Measurements from ENCODE around the gene KLF7. TPM values are rescaled to one million over a fixed set of nuclear protein-coding genes. Genes with fewer than 3 reads are reported as not detected.

Gene KLF7
- polyA plus RNA-seq, 2 of the 4 experiments (the other 2 are of a cell fraction): 17.8 to 29.8 TPM

DNA sequence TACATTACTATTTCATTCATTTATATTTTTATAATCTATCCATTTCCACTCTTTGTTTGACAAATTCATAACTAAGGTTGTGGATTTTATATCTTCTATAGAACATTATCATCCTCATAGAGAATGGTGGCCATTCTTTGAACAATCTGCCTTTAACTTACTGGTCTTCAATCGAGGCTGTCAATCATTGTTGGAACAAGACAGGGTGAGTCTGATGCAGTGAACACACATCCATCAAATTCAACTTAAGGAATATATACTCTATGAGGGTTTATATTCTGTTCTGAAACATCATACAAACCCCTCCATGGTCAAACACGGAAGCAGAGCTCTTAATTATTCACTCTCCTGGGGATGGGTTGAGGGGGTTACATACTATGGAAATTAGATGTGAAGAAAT, 28.3 kb upstream of the KLF7 start:
- no peak overlapping the region for H3K4me3 ChIP-seq
- H3K9me3 ChIP-seq: no peaks in the 10 kb centered on the region
- H3K27ac ChIP-seq: no peak overlapping the region
- TF ChIP-seq KDM5A (IDR thresholded peaks at IDR 0.05) (no peak), BHLHE40 (IDR thresholded peaks at IDR 0.05; ENCODE audit: low read depth, low read length) (no peak), NR3C1 (IDR thresholded peaks at IDR 0.05) (no peak), RNF2 (IDR thresholded peaks at IDR 0.05; ENCODE audit: borderline replicate concordance, low read depth) (no peak), USF2 (IDR thresholded peaks at IDR 0.05) (no peak)
- WGBS (ENCODE audit: missing lambda C conversion rate): 31% methylated on average over 2 of the region's 2 CpGs
- DNase-seq (ENCODE audit: low read depth in 1 of 2, low spot score in 1 of 2) (no peak), FAIRE-seq (no peak), ATAC-seq (no peak)
- peaks cover 2% of the 10 kb centered on the region; the same call in 1 of the 3 replicates for H3K4me1 ChIP-seq
- ChIA-PET CTCF (no interaction called here), POLR2A (no interaction called here)
- no peak overlapping the region for H3K4me2 ChIP-seq

- Histone ChIP-seq H3K27ac (no peak overlapping the region), H3K4me3 (no peak overlapping the region), H3K4me1 (peaks cover 21% of the 10 kb centered on the region), H3K4me2 (no peak overlapping the region), H3K9me3 (no peaks in the 10 kb centered on the region)
- WGBS (ENCODE audit: missing lambda C conversion rate): 58% methylated on average over 3 of the region's 3 CpGs
- peak in 1 of 2 experiments; percentile 40 for DNase-seq (ENCODE audit: low read depth in 1 of 2, low spot score in 1 of 2)
- FAIRE-seq: no peak
- POLR2A ChIA-PET: interaction anchor here (0.7 kb wide), 1 partner anchor 23 kb away, joined by 3 read pairs; the partner anchor contains the start of gene KLF7
- ATAC-seq: peak in 1 of 2 experiments; percentile 61; a peak in 3 of 6 replicates
- CTCF ChIA-PET: interaction anchor here (1.2 kb wide), 1 partner anchor 11 kb away, joined by 3 read pairs; no protein-coding TSS in a partner anchor
- TF ChIP-seq MAFK (IDR thresholded peaks at IDR 0.05; ENCODE audit: partially characterized antibody) (peak; percentile 50), NR3C1 (IDR thresholded peaks at IDR 0.05) (no peak), KDM5A (IDR thresholded peaks at IDR 0.05) (no peak), ZC3H11A (IDR thresholded peaks at IDR 0.05) (no peak), MAX (IDR thresholded peaks at IDR 0.05) (no peak), HES2 (IDR thresholded peaks at IDR 0.05) (no peak), CTCF (IDR thresholded peaks at IDR 0.05) (no peak), MYC (IDR thresholded peaks at IDR 0.05; ENCODE audit: borderline replicate concordance, low read length) (no peak), TP53 (CRISPR knock-in tag; IDR thresholded peaks at IDR 0.05) (no peak), NFE2L2 (conservative IDR thresholded peaks at IDR 0.05; ENCODE audit: low read length) (no peak), REST (IDR thresholded peaks at IDR 0.05) (no peak), SREBF2 (IDR thresholded peaks at IDR 0.05) (no peak), ZFP36 (IDR thresholded peaks at IDR 0.05; ENCODE audit: borderline replicate concordance, partially characterized antibody) (no peak), HOXB13 (CRISPR knock-in tag; IDR thresholded peaks at IDR 0.05; ENCODE audit: low read depth) (no peak), RAD21 (conservative IDR thresholded peaks at IDR 0.05 in 1 of 2, IDR thresholded peaks at IDR 0.05 in 1 of 2) (no peak), PHF8 (IDR thresholded peaks at IDR 0.05; ENCODE audit: borderline replicate concordance, low read depth) (no peak), CHD4 (IDR thresholded peaks at IDR 0.05; ENCODE audit: borderline replicate concordance) (no peak), CBX8 (IDR thresholded peaks at IDR 0.05) (no peak)
- TF ChIP-seq, protein P1, sequence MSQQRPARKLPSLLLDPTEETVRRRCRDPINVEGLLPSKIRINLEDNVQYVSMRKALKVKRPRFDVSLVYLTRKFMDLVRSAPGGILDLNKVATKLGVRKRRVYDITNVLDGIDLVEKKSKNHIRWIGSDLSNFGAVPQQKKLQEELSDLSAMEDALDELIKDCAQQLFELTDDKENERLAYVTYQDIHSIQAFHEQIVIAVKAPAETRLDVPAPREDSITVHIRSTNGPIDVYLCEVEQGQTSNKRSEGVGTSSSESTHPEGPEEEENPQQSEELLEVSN (IDR thresholded peaks at IDR 0.05; ENCODE audit: borderline replicate concordance, low read depth): no peak
- TF ChIP-seq, protein P2, sequence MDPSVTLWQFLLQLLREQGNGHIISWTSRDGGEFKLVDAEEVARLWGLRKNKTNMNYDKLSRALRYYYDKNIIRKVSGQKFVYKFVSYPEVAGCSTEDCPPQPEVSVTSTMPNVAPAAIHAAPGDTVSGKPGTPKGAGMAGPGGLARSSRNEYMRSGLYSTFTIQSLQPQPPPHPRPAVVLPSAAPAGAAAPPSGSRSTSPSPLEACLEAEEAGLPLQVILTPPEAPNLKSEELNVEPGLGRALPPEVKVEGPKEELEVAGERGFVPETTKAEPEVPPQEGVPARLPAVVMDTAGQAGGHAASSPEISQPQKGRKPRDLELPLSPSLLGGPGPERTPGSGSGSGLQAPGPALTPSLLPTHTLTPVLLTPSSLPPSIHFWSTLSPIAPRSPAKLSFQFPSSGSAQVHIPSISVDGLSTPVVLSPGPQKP (IDR thresholded peaks at IDR 0.05; ENCODE audit: low read depth, low read length): no peak
- TF ChIP-seq, protein P3, sequence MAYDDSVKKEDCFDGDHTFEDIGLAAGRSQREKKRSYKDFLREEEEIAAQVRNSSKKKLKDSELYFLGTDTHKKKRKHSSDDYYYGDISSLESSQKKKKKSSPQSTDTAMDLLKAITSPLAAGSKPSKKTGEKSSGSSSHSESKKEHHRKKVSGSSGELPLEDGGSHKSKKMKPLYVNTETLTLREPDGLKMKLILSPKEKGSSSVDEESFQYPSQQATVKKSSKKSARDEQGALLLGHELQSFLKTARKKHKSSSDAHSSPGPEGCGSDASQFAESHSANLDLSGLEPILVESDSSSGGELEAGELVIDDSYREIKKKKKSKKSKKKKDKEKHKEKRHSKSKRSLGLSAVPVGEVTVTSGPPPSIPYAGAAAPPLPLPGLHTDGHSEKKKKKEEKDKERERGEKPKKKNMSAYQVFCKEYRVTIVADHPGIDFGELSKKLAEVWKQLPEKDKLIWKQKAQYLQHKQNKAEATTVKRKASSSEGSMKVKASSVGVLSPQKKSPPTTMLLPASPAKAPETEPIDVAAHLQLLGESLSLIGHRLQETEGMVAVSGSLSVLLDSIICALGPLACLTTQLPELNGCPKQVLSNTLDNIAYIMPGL (CRISPR knock-in tag; IDR thresholded peaks at IDR 0.05; ENCODE audit: borderline replicate concordance): no peak
Observed at GRCh38 chr2:207188626-207189419, 23.1 kb upstream of the KLF7 start.

Measured in A549 (cell line).